Fibroblast of mammary gland (primary cell): ENCODE results near the gene OSGIN1.

Source experiments
- DNase-seq: peaks from one replicate; pipeline ENCODE4 v3.0.0-alpha.2; 2010; ENCODE audit warnings: low read depth
- H3K4me3 ChIP-seq: 2 replicates; pipeline ENCODE4 v1.5.1; 2011; ENCODE audit warnings: low read depth, mild to moderate bottlenecking, low read length, moderate library complexity; ENCODE audit not compliant: control insufficient read depth
- CTCF ChIP-seq: conservative IDR thresholded peaks from 2 replicates; pipeline ENCODE4 v1.5.1; 2011; ENCODE audit warnings: low read depth, low read length, inconsistent platforms; ENCODE audit not compliant: control insufficient read depth, insufficient read depth

OSGIN1 gene

GRCh38 chr16:83958846-83959565 lies 6.0 kb downstream of the OSGIN1 start:
- H3K4me3 ChIP-seq, result no peak overlapping the region
- no peak for DNase-seq
- TF ChIP-seq CTCF, result no peak

GRCh38 chr16:83959656-83960434 lies 6.8 kb downstream of the OSGIN1 start:
- no peak for DNase-seq
- TF ChIP-seq CTCF, result no peak
- no peak overlapping the region for H3K4me3 ChIP-seq

- H3K4me3 ChIP-seq, result no peak overlapping the region
- DNase-seq, result no peak
These were observed 7.6 kb downstream of the OSGIN1 start for GRCh38 chr16:83960521-83961249.

GRCh38 chr16:83961591-83961990 lies 8.6 kb downstream of the OSGIN1 start:
- no peak for DNase-seq
- H3K4me3 ChIP-seq, result no peak overlapping the region
- TF ChIP-seq CTCF, result no peak

More at GRCh38 chr16:83960521-83961249, 7.6 kb downstream of the OSGIN1 start:
- no peak for TF ChIP-seq CTCF

GRCh38 chr16:83963277-83964119 lies 10.5 kb downstream of the OSGIN1 start:
- no peak overlapping the region for H3K4me3 ChIP-seq
- no peak for DNase-seq
- TF ChIP-seq CTCF, result no peak

- no peak overlapping the region for H3K4me3 ChIP-seq
- no peak for DNase-seq
- no peak for TF ChIP-seq CTCF
These were observed 11.8 kb downstream of the OSGIN1 start for GRCh38 chr16:83964684-83965443.
